Measurements from ENCODE around the gene RELB. TPM values are rescaled to one million over a fixed set of nuclear protein-coding genes. Genes with fewer than 3 reads are reported as not detected.

The RELB gene
- total RNA-seq, 1 experiment from 2014 or later, result 11.9 TPM

GRCh38 chr19:45046355-45046754 is 45.1 kb downstream of the RELB start:
- ChIA-PET CTCF (no interaction called here), POLR2A (ENCODE audit: low non-redundant PET) (no interaction called here)
- H3K27me3 ChIP-seq (replicated peaks; ENCODE audit: insufficient read depth, low read depth, low read length, poor library complexity), result no peaks in the 10 kb centered on the region
- no peak overlapping the region for H3K4me3 ChIP-seq (ENCODE audit: low read depth, low read length, poor library complexity, severe bottlenecking)
- H3K27ac ChIP-seq (ENCODE audit: low read depth, low read length, poor library complexity, severe bottlenecking), result no peak overlapping the region
- no peak for DNase-seq (ENCODE audit: low spot score)
- intact Hi-C loops (cut with micrococcal nuclease; ENCODE audit: unreplicated experiment), result no loop called here
- H3K4me1 ChIP-seq (ENCODE audit: insufficient read depth, low read length, poor library complexity, severe bottlenecking), result no peaks in the 10 kb centered on the region
- H3K36me3 ChIP-seq (ENCODE audit: insufficient read depth, low read length, poor library complexity, severe bottlenecking), result peaks cover 45% of the 10 kb centered on the region
- TF ChIP-seq EZH2 (IDR thresholded peaks at IDR 0.05; ENCODE audit: borderline replicate concordance, low read depth, low read length, poor library complexity, severe bottlenecking), result no peak
- TF ChIP-seq CTCF (conservative IDR thresholded peaks at IDR 0.05; ENCODE audit: low read depth, low read length), result no peak
- no TSS peak for BruUV-seq (replicated peaks)
- H3K9me3 ChIP-seq (ENCODE audit: low read depth, low read length, poor library complexity, severe bottlenecking), result no peaks in the 10 kb centered on the region

- intact Hi-C loops (cut with micrococcal nuclease; ENCODE audit: unreplicated experiment), result no loop called here
- H3K27ac ChIP-seq (ENCODE audit: low read depth, low read length, poor library complexity, severe bottlenecking), result no peak overlapping the region
- BruUV-seq (replicated peaks), result no TSS peak
- no peaks in the 10 kb centered on the region for H3K4me1 ChIP-seq (ENCODE audit: insufficient read depth, low read length, poor library complexity, severe bottlenecking)
- CTCF ChIA-PET, result no interaction called here
- POLR2A ChIA-PET (ENCODE audit: low non-redundant PET), result no interaction called here
- H3K9me3 ChIP-seq (ENCODE audit: low read depth, low read length, poor library complexity, severe bottlenecking), result no peaks in the 10 kb centered on the region
- no peak overlapping the region for H3K4me3 ChIP-seq (ENCODE audit: low read depth, low read length, poor library complexity, severe bottlenecking)
- peaks cover 40% of the 10 kb centered on the region for H3K36me3 ChIP-seq (ENCODE audit: insufficient read depth, low read length, poor library complexity, severe bottlenecking)
- no peak for TF ChIP-seq EZH2 (IDR thresholded peaks at IDR 0.05; ENCODE audit: borderline replicate concordance, low read depth, low read length, poor library complexity, severe bottlenecking)
- no peak for TF ChIP-seq CTCF (conservative IDR thresholded peaks at IDR 0.05; ENCODE audit: low read depth, low read length)
- no peaks in the 10 kb centered on the region for H3K27me3 ChIP-seq (replicated peaks; ENCODE audit: insufficient read depth, low read depth, low read length, poor library complexity)
- DNase-seq (ENCODE audit: low spot score), result no peak
Observed at GRCh38 chr19:45047188-45047797, 46.0 kb downstream of the RELB start.

- Histone ChIP-seq H3K4me1 (ENCODE audit: insufficient read depth, low read length, poor library complexity, severe bottlenecking) (no peaks in the 10 kb centered on the region), H3K9me3 (ENCODE audit: low read depth, low read length, poor library complexity, severe bottlenecking) (no peaks in the 10 kb centered on the region), H3K4me3 (ENCODE audit: low read depth, low read length, poor library complexity, severe bottlenecking) (no peak overlapping the region), H3K27me3 (replicated peaks; ENCODE audit: insufficient read depth, low read depth, low read length, poor library complexity) (no peaks in the 10 kb centered on the region), H3K27ac (ENCODE audit: low read depth, low read length, poor library complexity, severe bottlenecking) (peak overlapping the region; percentile 57), H3K36me3 (ENCODE audit: insufficient read depth, low read length, poor library complexity, severe bottlenecking) (peaks cover 39% of the 10 kb centered on the region)
- TF ChIP-seq CTCF (conservative IDR thresholded peaks at IDR 0.05; ENCODE audit: low read depth, low read length) (no peak), EZH2 (IDR thresholded peaks at IDR 0.05; ENCODE audit: borderline replicate concordance, low read depth, low read length, poor library complexity, severe bottlenecking) (no peak)
- intact Hi-C loops (cut with micrococcal nuclease; ENCODE audit: unreplicated experiment), result no loop called here
- ChIA-PET CTCF (no interaction called here), POLR2A (ENCODE audit: low non-redundant PET) (interaction anchor here (0.6 kb wide), 1 partner anchor 29 kb away, joined by 5 read pairs; no protein-coding TSS in a partner anchor)
- BruUV-seq (replicated peaks), result no TSS peak
- no peak for DNase-seq (ENCODE audit: low spot score)
Observed at GRCh38 chr19:45049073-45049736, 47.9 kb downstream of the RELB start.

Measured in A673 (cell line).